Neuron (in vitro differentiated cells): ENCODE results near the gene GREB1L.
"Not testable (repeated sequence)": the region's sequence is repeated elsewhere in the genome, so short reads cannot be mapped to it uniquely, and the experiment has no call there.

Source experiments
- H2AFZ ChIP-seq: one replicate; pipeline ENCODE4 v1.6.1; 2013; ENCODE audit warnings: low read depth, mild to moderate bottlenecking, inconsistent platforms, low read length, moderate library complexity
- H3K27me3 ChIP-seq: one replicate; pipeline ENCODE4 v1.6.1; 2013; ENCODE audit warnings: low read length; ENCODE audit not compliant: insufficient read depth
- H3K36me3 ChIP-seq: one replicate; pipeline ENCODE4 v1.6.1; 2013; ENCODE audit warnings: low read length; ENCODE audit not compliant: insufficient read depth
- H3K4me1 ChIP-seq: one replicate; pipeline ENCODE4 v1.6.1; 2013; ENCODE audit warnings: low read length; ENCODE audit not compliant: insufficient read depth
- H3K4me3 ChIP-seq: 2 replicates; pipeline ENCODE4 v1.5.1; 2013; ENCODE audit warnings: mild to moderate bottlenecking, low read length, moderate library complexity
- H3K9me3 ChIP-seq: one replicate; pipeline ENCODE4 v1.6.1; 2013; ENCODE audit warnings: low read length

Gene GREB1L

GRCh38 chr18:21363348-21363747 lies 121.3 kb downstream of the GREB1L start:
- Histone ChIP-seq H3K27me3 (no peaks in the 10 kb centered on the region), H3K4me1 (peaks cover 69% of the 10 kb centered on the region), H2AFZ (no peak overlapping the region), H3K9me3 (no peaks in the 10 kb centered on the region), H3K36me3 (peaks cover 3% of the 10 kb centered on the region), H3K4me3 (peak overlapping the region; percentile 76)

DNA sequence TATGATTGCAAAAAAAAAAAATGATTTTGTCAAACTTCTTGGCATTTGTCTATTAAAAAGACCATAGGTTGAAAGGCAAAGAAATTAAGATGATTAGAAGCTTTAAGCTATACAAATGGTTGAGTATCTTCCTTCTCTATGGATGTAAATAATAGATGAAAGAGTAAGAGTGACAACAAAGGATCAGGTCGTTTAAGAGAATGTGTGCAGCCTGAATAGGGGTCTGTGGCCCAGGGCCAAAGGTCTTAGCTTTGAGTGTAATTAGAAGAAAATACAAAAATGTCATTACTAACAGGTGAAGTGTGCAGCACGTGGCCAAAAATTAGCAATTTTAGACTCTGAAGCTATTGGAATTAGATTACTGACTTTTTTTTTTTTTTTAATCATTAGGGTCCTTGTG lies 122.4 kb downstream of the GREB1L start:
- peaks cover 3% of the 10 kb centered on the region for H3K36me3 ChIP-seq
- H3K4me1 ChIP-seq = peaks cover 80% of the 10 kb centered on the region
- no peak overlapping the region for H2AFZ ChIP-seq
- no peaks in the 10 kb centered on the region for H3K9me3 ChIP-seq
- peak overlapping the region; percentile 76 for H3K4me3 ChIP-seq
- no peaks in the 10 kb centered on the region for H3K27me3 ChIP-seq

DNA sequence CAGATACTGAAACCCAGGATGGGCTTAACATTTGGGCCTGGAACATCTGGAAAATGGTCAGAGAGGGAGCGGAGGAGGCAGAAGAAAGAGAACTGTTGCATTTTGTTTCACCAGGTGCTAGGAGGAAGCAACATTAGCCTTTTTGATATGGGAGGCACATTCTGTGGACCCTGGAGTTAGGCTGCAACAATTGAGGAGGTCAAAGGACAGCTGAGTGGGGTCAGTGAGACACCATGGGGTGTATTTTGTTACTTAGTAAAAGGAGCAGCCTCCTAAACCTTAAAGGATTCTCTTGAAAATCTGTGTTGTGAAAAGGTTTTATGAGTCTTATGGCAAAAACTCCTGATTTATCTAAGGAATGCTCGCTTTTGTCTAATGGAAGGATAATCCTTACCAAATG lies 124.9 kb downstream of the GREB1L start:
- Histone ChIP-seq H3K36me3 (peaks cover 10% of the 10 kb centered on the region), H2AFZ (no peak overlapping the region), H3K4me3 (peak overlapping the region; percentile 35), H3K9me3 (no peaks in the 10 kb centered on the region), H3K27me3 (no peaks in the 10 kb centered on the region), H3K4me1 (peaks cover 69% of the 10 kb centered on the region)

GRCh38 chr18:21369146-21369545 lies 127.1 kb downstream of the GREB1L start:
- no peak overlapping the region for H3K4me3 ChIP-seq
- H3K36me3 ChIP-seq = peaks cover 23% of the 10 kb centered on the region
- peaks cover 50% of the 10 kb centered on the region for H3K4me1 ChIP-seq
- H3K9me3 ChIP-seq = no peaks in the 10 kb centered on the region
- H3K27me3 ChIP-seq = no peaks in the 10 kb centered on the region
- no peak overlapping the region for H2AFZ ChIP-seq

DNA sequence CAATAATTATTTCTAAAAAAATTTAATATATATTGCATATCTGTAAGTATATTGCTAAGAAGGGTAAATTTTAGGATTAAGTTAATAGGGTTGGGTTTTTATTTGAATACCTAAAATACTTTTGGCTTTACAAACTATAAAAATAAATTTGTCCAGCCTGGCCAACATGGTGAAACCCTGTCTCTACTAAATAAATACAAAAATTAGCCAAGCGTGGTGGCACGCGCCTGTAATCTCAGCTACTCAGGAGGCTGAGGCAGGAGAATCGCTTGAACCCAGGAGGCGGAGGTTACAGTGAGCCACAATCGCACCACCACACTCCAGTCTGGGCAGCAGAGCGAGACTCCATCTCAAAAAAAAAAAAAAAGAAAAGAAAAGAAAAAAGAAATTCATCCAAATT lies 127.6 kb downstream of the GREB1L start:
- Histone ChIP-seq H3K36me3 (peaks cover 26% of the 10 kb centered on the region), H3K4me1 (peaks cover 46% of the 10 kb centered on the region)
- not testable (repeated sequence) for H3K27me3 ChIP-seq

DNA sequence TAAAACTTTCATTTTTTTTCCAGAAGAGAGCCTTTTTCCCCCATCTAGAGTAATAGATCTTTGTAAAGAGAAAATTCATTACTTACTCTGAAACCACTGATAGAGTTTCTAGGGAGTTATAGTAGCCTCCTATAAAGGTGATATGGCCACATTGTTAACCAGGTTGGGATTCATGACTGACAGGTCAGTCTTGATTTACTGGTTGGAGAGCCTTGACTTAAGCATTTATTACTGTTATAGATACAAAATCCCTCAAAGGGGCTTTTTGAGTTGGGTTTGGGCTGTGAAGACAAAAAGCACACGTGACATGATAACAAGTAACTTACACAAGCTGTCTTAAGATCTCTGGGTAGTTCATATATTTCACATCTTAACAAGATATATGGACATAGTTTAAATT lies 141.0 kb downstream of the GREB1L start:
- Histone ChIP-seq H3K4me1 (no peaks in the 10 kb centered on the region), H3K4me3 (no peak overlapping the region), H2AFZ (no peak overlapping the region), H3K36me3 (peaks cover 65% of the 10 kb centered on the region), H3K27me3 (no peaks in the 10 kb centered on the region), H3K9me3 (no peaks in the 10 kb centered on the region)

More for the DNA sequence above, 127.6 kb downstream of the GREB1L start:
- H3K4me3 ChIP-seq, H2AFZ ChIP-seq, H3K9me3 ChIP-seq: not testable (repeated sequence)

DNA sequence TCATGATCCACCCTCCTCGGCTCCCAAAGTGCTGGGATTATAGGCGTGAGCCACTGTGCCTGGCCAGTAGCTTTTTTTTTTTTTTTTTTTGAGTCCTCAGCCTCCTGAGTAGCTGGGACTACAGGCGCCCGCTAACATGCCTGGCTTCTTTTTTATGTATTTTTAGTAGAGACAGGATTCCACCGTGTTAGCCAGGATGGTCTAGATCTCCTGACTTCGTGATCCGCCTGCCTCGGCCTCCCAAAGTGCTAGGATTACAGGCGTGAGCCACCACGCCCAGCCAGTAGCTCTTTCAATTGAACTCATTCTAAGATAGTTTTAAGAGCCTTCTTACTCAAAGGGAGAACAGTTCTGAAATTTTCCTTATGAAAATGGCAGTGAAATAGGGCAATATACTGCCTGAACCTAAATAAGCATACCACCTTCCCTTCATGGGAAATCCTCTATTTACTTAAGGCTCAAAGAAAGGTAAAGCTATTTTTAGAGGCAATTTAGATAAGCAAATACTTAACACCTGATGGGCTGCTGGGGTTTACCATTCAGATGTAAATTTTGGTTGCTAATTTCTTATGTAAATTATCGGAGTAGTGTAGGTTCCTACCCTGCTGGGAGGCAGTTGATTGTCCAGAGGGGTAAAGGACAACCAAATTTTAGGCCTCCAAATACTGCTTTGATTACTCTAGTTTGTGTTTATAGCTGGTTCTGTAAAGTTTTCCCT lies 144.7 kb downstream of the GREB1L start:
- H3K4me3 ChIP-seq = no peak overlapping the region
- H3K4me1 ChIP-seq = no peaks in the 10 kb centered on the region
- H3K27me3 ChIP-seq = no peaks in the 10 kb centered on the region
- H3K36me3 ChIP-seq = peaks cover 79% of the 10 kb centered on the region
- H3K9me3 ChIP-seq = no peaks in the 10 kb centered on the region
- no peak overlapping the region for H2AFZ ChIP-seq

- H3K27me3 ChIP-seq = no peaks in the 10 kb centered on the region
- no peaks in the 10 kb centered on the region for H3K4me1 ChIP-seq
- peaks cover 79% of the 10 kb centered on the region for H3K36me3 ChIP-seq
- no peak overlapping the region for H2AFZ ChIP-seq
- no peak overlapping the region for H3K4me3 ChIP-seq
- no peaks in the 10 kb centered on the region for H3K9me3 ChIP-seq
These were observed 145.9 kb downstream of the GREB1L start for GRCh38 chr18:21387886-21388285.

GRCh38 chr18:21389283-21389682 lies 147.3 kb downstream of the GREB1L start:
- peaks cover 79% of the 10 kb centered on the region for H3K36me3 ChIP-seq
- no peaks in the 10 kb centered on the region for H3K9me3 ChIP-seq
- H3K4me1 ChIP-seq = no peaks in the 10 kb centered on the region
- H3K27me3 ChIP-seq = no peaks in the 10 kb centered on the region
- no peak overlapping the region for H2AFZ ChIP-seq
- no peak overlapping the region for H3K4me3 ChIP-seq

GRCh38 chr18:21389903-21390302 lies 147.9 kb downstream of the GREB1L start:
- H3K9me3 ChIP-seq = no peaks in the 10 kb centered on the region
- no peak overlapping the region for H3K4me3 ChIP-seq
- no peaks in the 10 kb centered on the region for H3K27me3 ChIP-seq
- H3K36me3 ChIP-seq = peaks cover 80% of the 10 kb centered on the region
- H2AFZ ChIP-seq = no peak overlapping the region
- no peaks in the 10 kb centered on the region for H3K4me1 ChIP-seq

DNA sequence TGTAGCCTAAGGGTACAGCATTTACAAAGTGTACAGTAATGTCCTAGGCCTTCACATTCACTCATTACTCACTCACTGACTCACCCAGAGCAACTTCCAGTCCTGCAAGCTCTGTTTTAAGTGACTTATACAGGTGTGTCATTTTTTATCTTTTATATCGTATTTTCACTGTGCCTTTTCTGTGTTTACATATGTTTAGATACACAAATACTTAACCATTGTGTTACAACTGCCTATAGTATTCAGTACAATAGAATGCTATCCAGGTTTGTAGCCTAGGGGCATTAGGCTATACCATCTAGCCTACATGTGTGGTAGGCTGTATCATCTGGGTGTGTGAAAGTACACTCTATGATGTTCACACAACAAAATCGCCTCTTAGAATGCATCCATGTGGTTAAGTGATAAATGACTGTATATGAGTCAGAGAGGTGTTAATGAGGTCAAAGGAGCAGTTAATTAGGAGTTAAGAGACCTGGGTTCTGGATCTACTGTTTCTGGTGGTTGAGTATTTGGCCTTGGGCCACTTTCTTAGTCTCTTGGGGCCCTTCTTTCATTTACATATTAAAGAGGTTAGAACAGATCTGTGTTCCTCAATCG lies 149.1 kb downstream of the GREB1L start:
- H3K4me1 ChIP-seq = no peaks in the 10 kb centered on the region
- no peaks in the 10 kb centered on the region for H3K9me3 ChIP-seq
- no peak overlapping the region for H3K4me3 ChIP-seq
- H3K36me3 ChIP-seq = peaks cover 73% of the 10 kb centered on the region
- no peak overlapping the region for H2AFZ ChIP-seq
- H3K27me3 ChIP-seq = no peaks in the 10 kb centered on the region

DNA sequence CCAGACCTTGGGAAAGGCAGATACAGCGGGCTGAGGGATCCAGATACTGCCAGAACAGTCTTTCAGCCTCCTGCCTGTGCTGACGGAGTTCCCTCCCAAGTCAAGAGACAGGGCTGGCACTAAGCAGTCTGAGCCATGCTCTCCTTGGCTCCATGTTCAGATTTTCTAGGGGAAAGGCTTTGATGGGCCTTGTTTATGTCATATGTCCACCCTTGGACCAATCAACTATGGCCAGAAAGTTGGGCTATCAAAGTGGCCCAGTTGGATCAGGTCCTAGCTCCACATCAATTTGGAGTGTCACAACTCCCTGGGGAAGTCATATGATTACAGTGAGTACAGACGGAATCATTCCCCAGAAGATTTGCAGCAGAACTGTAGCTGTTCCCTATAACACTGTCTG lies 152.0 kb downstream of the GREB1L start:
- H3K36me3 ChIP-seq = peaks cover 76% of the 10 kb centered on the region
- H3K4me1 ChIP-seq = no peaks in the 10 kb centered on the region
- no peak overlapping the region for H3K4me3 ChIP-seq
- H3K9me3 ChIP-seq = no peaks in the 10 kb centered on the region
- no peak overlapping the region for H2AFZ ChIP-seq
- H3K27me3 ChIP-seq = no peaks in the 10 kb centered on the region

DNA sequence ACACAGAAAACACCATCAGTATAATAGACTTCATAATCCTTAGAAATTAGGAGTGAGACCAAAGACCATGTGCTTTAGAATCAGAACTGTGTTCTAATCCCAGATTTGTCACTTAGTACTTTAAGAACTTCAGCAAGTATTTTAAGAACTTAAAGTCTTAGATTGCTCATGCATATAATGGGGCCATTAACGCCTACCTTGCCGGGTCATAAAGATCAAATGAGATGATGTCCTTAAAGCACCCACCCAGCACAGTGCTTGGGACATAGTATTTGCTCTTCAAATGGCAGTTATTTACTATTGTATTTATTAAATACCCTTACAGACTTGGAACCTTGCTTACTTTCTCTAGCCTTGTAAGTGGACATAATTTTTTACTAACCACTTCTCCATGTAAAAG lies 156.1 kb downstream of the GREB1L start:
- Histone ChIP-seq H3K27me3 (no peaks in the 10 kb centered on the region), H3K36me3 (peaks cover 81% of the 10 kb centered on the region), H3K4me3 (no peak overlapping the region), H3K4me1 (no peaks in the 10 kb centered on the region), H2AFZ (no peak overlapping the region), H3K9me3 (no peaks in the 10 kb centered on the region)

GRCh38 chr18:21402272-21402671 lies 160.2 kb downstream of the GREB1L start:
- Histone ChIP-seq H3K4me3 (no peak overlapping the region), H3K4me1 (no peaks in the 10 kb centered on the region), H3K9me3 (no peaks in the 10 kb centered on the region), H3K27me3 (no peaks in the 10 kb centered on the region), H2AFZ (no peak overlapping the region), H3K36me3 (peaks cover 93% of the 10 kb centered on the region)
